GM19328 (cell line): Measurements from ENCODE around the gene JPT1.
"Not testable (repeated sequence)": the region's sequence is repeated elsewhere in the genome, so short reads cannot be mapped to it uniquely, and the experiment has no call there.

Experiments
- ATAC-seq: cut with Tn5 transposase; IDR thresholded peaks from one replicate; pipeline ENCODE4 v1.9.1; 2021; ENCODE audit warnings: mild to moderate bottlenecking, moderate library complexity; ENCODE audit not compliant: unreplicated experiment

JPT1 gene

DNA sequence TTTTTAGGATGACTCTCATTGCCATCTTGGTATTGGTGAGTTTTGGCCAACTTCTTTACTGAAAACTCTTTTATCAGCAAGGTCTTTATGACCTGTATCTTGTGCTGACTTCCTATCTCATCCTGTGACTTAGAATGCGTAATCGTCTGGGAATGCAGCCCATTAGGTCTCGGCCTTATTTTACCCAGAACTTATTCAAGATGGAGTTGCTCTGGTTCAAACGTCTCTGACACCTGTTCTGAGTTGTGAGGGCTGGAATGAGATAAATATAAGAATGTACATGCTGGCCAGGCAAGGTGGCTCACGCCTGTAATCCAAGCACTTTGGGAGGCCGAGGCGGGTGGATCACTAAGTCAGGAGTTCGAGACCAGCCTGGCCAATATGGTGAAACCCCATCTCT, 4.2 kb upstream of the JPT1 start:
- ATAC-seq, result not testable (repeated sequence)

GRCh38 chr17:75155191-75155601, 884 bp upstream of the JPT1 start:
- ATAC-seq, result no peak

DNA sequence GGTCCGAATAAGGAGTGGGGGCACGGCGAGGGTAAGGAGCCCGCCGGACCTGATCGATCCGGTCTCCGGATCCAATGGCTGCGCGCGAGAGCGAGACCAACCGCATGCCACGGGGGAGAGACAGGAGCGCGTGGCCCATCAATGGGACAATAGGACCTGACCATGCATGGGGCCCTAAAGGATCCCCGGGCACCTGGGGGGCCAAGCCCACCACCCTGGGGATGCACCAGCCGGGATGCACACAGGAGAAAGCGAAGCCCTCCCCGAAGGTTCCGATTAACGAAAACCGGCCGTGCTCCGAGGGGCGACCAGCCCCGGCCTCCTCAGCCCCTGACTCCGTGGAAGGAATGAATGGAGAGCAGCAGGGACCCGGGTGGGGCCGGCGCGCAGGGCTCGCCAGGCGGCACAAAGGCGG, 525 bp downstream of the JPT1 start:
- ATAC-seq, result peak; percentile 25

DNA sequence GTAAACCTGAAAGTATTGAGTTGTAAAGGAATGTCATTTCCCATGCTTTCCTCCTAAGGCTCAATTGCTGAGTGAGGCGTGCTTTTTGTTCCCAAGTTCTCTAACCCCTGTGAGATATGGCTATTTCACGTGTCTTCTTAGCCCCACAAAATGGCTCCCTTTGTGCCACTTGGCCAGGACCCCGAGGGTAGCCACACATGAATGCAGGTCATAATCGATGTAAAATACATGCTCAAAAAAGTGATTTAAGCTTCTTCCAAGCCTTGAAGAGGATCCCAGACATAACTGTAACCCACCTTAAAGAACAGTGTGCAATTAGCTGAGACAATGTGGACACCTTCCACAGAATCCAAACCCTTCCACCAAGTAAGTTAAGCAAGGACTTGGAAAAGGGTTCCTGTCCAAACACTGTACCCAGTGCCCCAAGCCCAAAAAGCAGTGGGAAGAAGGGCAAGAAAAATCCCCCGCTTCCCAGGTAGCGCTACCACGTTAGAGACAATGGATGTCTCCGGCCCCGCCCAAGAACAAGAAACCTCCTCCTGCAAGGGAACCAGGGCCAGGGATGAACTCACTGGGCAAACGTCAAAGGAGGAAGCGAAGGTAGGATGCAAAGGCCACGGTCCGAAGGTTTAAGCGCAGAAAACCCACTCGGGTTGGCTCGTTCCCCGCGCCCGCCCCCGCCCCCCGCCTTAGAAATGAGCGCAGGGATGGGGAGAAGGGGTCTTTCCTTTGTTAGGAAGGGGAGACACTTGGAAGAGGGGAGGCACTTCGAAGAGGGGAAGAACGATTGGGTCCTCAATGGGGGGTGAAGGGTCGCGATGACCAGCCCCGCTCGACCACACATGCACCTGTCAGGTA, 1.2 kb downstream of the JPT1 start:
- no peak for ATAC-seq

DNA sequence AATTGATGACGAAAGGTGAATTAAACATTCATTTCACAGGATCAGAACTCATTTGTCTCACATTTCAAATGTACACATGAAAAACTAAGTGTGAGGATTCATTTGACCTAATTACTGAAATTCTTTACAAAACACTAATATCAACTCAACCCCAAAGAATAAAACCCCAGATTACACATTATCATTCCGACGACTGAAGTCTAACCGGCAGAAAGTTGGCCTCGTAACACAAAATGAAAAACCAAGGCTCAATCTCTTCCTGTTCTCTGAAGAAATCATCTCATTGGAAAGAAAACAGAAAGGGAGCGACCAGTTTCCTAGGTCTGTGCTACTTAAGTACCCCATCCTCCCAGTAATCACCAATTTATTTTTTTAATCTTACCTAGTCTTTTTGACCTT, 1.8 kb downstream of the JPT1 start:
- ATAC-seq, result no peak

DNA sequence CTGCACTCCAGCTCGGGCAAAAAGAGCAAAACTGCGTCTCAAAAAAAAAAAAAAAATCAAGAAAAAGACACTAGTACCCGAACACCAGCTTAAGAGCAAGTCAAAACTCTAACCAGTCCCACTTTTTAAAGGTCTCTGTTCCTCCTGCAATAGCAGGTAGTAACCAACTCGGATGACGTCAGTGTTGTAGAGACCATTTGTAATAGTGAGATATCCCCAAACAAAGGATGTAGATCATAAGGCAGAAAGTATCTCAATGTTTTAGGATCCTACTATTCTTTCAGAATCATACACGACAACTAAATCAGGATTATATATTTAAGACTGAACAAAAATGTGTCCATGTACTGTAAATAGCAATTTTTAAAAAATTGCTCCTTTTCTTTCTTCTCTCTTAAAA, 2.4 kb downstream of the JPT1 start:
- no peak for ATAC-seq

- ATAC-seq, result no peak
These were observed 6.3 kb downstream of the JPT1 start for GRCh38 chr17:75147878-75148546.

- no peak for ATAC-seq
These were observed 7.7 kb downstream of the JPT1 start for GRCh38 chr17:75146592-75146991.

- ATAC-seq, result no peak
These were observed 9.3 kb downstream of the JPT1 start for GRCh38 chr17:75144816-75145512.

- no peak for ATAC-seq
These were observed 11.9 kb downstream of the JPT1 start for GRCh38 chr17:75142236-75142971.

DNA sequence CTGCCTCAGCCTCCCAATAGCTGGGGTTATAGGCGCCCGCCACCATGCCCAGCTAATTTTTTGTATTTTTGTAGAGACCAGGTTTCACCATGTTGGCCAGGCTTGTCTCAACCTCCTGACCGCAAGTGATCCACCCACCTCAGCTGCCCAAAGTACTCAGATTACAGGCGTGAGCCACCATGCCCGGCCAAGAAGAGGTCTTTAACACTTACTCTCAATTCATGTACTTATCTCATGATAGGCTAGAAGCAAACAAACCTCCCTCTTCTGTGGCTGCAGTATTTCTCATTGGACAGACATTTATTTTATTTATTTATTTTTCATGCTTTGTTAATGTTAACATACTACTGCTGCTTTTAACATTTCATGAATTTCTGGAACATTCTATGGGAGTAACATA, 15.8 kb downstream of the JPT1 start:
- ATAC-seq, result no peak

GRCh38 chr17:75137762-75138161, 16.6 kb downstream of the JPT1 start:
- ATAC-seq, result not testable (repeated sequence)

DNA sequence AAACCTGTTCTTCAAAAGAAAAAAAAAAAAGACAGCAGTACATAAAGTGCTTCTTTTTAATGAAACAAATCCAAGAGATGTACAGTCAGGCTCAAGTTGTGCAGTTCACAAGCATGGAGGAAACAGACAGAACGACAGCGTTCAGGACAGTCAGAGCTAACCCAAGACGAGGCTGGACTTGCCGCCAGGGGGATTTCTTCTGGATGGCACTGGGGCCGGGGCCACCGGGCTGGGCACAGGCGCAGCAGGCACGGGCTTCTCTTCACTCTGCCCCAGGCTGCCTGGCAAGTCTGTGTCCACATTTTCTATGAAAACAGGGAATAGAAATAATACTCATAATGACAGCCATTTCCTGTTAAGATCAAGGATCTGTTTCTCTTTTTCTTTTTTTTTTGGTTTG, 18.4 kb downstream of the JPT1 start:
- ATAC-seq, result no peak

- no peak for ATAC-seq
These were observed 18.9 kb downstream of the JPT1 start for GRCh38 chr17:75135452-75135851.

DNA sequence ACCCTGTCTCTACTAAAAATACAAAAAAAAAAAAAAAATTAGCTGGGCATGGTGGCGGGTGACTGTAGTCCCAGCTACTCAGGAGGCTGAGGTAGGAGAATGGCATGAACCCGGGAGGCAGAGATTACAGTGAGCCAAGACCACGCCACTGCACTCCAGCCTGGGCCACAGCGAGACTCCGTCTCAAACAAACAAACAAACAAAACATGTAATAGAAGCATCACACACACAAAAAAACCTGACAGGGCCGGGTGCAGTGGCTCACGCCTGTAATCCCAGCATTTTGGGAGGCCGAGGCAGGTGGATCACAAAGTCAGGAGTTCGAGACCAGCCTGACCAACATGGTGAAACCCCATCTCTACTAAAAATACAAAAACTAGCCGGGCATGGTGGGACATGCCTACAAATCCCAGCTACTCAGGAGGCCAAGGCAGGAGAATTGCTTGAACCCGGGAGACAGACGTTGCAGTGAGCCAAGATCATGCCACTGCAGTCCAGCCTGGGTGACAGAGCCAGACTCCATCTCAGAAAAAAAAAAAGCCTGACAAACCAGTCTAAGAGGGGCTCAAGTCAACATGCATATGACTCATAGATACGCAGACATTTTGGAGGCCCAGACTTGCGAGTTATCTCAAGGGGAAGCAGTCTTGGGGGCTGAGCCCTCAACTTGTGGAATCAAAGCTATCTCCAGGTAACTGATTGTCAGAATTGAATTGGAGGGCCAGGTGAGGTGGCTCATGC, 20.5 kb downstream of the JPT1 start:
- ATAC-seq, result not testable (repeated sequence)

- ATAC-seq, result no peak
These were observed 21.3 kb downstream of the JPT1 start for GRCh38 chr17:75133001-75133400.

DNA sequence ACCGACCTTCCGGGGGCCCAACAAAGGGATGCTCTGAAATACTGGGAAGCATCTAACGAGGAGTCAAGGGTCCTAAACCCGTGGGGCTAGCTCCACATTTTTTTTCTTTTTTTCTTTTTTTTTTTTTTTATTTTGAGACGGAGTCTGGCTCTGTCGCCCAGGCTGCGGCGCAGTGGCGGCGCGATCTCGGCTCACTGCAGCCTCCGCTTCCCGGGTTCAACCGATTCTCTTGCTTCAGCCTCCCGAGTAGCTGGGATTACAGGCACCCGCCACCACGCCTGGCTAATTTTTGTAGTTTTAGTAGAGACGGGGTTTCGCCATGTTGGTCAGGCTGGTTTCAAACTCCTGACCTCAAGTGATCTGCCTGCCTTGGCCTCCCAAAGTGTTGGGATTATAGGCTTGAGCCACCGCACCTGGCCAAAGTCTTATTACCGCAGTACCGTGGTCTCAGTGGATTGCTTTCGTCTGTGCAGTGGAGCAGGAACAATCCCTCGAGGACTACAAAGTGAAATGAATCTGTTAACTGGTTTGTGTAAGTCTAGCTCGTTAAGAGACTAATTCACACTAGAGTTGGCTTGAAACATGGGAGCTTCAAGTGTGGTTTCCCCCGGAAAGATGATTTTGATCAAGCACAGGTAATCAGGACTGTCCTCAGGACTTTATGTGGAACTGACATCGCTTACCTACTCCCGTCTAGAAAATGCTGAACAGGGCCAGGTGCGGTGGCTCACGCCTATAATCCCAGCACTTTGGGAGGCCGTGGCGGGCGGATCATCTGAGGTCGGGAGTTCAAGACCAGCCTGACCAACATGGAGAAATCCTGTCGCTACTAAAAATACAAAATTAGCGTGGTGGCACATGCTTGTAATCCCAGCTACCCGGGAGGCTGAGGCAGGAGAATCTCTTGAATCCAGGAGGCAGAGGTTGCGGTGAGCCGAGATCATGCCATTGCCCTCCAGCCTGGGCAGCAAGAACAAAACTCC, 22.0 kb downstream of the JPT1 start:
- ATAC-seq, result not testable (repeated sequence)

- peak; percentile 80 for ATAC-seq
These were observed 22.9 kb downstream of the JPT1 start, which contains the start of gene NT5C for GRCh38 chr17:75131278-75132017. Gene NT5C (minus strand): TSS chr17:75131742. CDS start chr17:75131707, 35 bp downstream.
